Fibroblast of skin of back (primary cell): Measurements from ENCODE around the gene MAP3K5.

Experiments
- DNase-seq: peaks from one replicate; pipeline ENCODE4 v3.0.0-alpha.2; 2013

The MAP3K5 gene

DNA sequence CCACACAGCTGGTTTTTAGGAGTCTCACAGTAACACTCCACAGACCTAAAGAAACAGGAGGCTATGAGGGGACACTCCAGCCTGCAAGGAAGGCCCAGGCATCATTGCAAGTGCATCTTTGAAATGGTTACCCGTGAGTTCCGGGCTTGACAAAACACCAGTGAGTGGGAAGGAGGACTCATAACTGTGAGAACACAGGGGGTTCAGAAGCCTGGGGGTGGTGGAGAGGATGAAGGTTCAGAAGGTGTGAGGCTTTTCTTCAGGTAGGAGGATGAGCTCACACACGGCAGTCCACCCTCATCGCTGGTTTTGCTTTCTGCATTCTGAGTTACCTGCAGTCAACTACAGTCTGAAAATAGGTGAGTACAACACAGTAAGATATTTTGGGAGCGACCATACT is 282.0 kb downstream of the MAP3K5 start:
- DNase-seq = no peak

DNA sequence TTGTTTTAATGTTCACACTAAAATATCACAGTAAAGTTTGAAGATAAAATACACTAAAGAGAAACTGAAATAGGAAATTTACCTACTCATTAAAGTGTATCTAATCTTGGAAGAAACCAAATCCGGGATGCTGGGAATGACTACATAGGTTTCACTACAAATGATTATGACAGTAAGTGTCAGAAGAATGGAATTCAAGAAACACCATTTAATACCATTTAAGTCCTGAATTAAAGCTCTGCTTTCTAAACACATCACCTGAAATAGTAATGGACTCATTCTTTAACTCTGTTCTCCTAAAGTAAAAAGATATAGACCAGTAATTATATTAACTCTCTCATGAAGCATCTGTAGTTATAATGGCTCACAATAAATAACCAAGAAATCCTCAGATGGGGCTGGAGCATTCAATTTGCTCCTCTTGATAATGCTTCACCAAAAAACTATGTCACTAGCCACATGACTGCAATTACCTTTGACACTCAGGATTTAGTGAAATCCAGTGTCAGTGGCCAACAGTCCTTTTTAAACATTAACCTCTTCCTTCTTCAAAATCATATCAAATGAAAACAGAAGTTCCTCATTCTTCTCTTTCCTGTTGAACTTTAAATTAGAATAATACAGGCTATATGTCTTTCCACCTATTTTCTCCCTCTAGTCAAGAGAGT is 283.4 kb downstream of the MAP3K5 start:
- no peak for DNase-seq
